ENCODE results near the gene CADPS2.

Gene CADPS2

DNA sequence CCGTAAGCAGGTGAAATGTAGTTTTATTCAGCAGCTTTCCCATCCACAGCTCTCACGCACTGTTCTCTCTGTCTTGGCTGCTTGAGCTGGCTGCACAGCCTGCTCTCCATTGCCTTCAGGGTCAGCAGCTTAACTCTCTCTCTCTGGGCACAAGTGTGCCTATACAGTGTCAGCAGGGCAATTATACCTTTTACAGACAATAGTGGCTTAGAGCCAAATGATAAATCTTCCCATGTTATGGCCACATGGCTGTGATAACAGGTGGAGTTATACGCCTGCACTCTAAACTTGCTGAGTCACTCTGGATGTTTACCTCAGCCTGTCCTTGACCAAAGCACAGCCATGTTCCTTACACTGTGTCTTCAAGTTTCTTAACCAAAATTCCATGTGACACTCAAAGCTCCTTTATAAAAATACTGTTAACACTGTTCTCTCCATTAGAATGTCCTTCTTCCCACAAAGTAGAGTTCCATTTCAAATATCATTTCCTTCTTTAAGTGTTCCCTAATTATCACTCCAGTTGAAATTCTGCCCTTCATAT is 193.4 kb downstream of the CADPS2 start:
- TF ChIP-seq, protein P1, sequence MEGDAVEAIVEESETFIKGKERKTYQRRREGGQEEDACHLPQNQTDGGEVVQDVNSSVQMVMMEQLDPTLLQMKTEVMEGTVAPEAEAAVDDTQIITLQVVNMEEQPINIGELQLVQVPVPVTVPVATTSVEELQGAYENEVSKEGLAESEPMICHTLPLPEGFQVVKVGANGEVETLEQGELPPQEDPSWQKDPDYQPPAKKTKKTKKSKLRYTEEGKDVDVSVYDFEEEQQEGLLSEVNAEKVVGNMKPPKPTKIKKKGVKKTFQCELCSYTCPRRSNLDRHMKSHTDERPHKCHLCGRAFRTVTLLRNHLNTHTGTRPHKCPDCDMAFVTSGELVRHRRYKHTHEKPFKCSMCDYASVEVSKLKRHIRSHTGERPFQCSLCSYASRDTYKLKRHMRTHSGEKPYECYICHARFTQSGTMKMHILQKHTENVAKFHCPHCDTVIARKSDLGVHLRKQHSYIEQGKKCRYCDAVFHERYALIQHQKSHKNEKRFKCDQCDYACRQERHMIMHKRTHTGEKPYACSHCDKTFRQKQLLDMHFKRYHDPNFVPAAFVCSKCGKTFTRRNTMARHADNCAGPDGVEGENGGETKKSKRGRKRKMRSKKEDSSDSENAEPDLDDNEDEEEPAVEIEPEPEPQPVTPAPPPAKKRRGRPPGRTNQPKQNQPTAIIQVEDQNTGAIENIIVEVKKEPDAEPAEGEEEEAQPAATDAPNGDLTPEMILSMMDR (IDR thresholded peaks at IDR 0.05; ENCODE audit: low read depth, low read length, missing control alignments), result no peak
- DNase-seq (ENCODE audit: extremely low read depth, low read depth), result no peak
- H3K4me3 ChIP-seq (replicated peaks; ENCODE audit: low read depth, low read length), result no peak overlapping the region

DNA sequence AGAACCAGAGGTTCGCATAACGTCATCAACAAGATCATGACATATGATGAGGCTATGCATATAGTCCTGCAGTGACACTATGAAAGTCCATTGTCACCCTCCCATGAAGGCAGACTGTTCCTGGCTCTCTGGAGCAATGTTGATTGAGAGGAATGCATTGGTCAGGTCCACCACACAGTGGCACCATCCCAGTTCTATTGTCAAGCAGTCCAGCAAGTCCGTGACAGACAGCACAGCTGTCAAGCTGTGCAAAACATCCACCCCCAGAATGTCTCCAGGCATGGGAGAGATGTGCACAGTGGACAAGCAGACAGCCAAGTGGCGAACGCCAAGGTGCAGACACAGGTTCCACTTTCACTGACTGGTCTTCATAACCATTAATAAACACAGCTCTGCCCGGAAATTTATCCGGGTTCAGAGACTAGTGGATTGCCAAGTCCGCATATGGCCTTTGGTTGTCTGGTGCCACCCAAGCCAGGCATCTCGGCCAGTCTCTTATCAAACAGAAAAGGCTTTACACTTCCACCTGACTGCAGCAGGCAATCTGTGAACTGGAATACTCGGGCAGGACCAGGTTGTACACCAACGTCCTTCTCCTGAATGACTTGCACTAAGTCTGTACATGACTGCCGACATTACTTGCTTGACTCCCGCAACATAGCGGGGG is 194.6 kb downstream of the CADPS2 start:
- TF ChIP-seq, protein P1 (IDR thresholded peaks at IDR 0.05; ENCODE audit: low read depth, low read length, missing control alignments), result no peak
- no peak overlapping the region for H3K4me3 ChIP-seq (replicated peaks; ENCODE audit: low read depth, low read length)
- DNase-seq (ENCODE audit: extremely low read depth, low read depth), result no peak

DNA sequence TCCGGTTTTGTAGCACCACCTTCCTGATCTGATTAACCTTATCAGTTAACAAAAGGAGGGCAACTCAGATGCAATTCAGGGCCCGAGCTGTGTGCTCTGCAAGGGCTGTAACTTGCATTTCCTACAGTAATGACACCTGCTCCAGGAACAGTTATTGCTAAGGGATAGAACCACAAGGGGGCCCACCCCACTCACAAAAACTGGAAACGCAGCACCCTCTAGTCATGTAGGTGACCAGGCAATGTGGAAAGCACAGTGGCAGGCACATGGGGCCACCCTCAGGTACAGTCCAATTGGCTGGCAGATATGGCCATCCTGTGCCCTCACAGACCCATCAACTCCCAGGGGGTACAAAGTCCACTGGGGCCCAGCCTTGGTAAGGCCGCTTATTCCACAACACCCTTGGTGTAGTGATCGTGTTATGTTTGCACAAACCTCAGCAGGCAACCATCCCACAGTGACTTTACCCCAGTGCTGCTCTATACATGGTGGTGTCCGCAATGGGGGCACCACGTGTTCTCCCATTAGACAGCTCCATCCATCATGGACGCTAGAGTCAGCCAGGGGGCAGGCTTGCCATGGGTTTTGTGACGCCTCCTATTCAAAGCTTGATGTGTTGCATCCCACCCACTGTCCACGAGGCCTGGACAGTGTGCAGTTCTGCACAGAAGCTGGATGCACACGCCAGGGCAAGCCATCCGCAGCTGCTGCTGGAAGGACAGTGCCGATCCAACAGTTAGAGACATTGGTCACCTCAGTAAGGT is 196.7 kb downstream of the CADPS2 start:
- no peak for DNase-seq (ENCODE audit: extremely low read depth, low read depth)
- H3K4me3 ChIP-seq (replicated peaks; ENCODE audit: low read depth, low read length), result no peak overlapping the region
- TF ChIP-seq, protein P1 (IDR thresholded peaks at IDR 0.05; ENCODE audit: low read depth, low read length, missing control alignments), result no peak

DNA sequence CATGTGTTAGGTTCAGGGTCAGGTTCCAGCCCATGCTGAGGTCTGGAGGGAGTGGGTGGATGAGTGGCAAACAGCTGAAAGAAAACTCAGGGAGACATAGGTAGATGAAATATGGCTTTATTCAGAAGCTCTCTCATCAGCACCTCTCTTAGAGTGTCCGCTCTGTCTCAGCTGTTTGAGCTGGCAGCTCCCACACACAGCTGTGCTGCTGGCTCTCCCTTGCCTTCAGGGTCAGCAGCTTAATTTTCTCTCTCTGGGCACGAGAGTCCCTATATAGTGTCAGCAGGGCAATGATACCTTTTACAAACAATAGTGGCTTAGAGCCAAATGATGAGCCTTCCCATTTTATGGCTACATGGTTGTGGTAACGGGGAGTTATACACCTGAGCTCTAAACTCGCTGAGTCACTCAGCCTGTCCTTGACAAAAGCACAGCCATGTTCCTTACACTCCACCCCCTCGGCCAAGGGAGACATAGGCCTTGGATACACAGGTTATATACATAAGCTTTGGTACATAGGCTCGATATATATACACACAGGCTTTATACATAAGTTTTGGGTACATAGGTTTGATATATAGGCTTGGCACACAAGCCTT is 197.8 kb downstream of the CADPS2 start:
- TF ChIP-seq, protein P1 (IDR thresholded peaks at IDR 0.05; ENCODE audit: low read depth, low read length, missing control alignments), result no peak
- H3K4me3 ChIP-seq (replicated peaks; ENCODE audit: low read depth, low read length), result no peak overlapping the region

DNA sequence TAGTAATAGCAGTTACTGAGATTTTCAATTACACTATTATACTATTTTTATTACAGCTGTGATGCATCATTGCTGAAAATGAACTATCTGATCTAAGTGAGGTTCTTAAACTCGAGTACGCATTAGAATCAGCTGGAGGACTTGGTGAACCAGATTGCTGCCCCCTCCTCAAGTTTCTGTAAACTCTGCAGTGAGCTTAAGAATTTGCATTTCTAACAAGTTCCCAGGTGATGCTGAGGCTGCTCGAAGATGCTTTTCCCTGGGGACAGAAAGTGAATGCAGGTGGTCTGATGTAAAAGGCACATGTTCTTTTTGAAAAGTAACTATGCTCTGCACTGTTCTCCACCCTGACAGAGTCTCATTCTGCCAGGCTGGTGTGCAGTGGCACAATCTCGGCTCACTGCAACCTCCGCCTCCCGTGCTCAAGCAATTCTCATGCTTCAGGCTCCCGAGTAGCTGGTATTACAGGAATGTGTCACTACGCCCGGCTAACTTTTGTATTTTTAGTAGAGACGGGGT is 199.8 kb downstream of the CADPS2 start:
- TF ChIP-seq, protein P1 (IDR thresholded peaks at IDR 0.05; ENCODE audit: low read depth, low read length, missing control alignments), result no peak
- H3K4me3 ChIP-seq (replicated peaks; ENCODE audit: low read depth, low read length), result no peak overlapping the region
- no peak for DNase-seq (ENCODE audit: extremely low read depth, low read depth)

More for the DNA sequence above, 197.8 kb downstream of the CADPS2 start:
- DNase-seq (ENCODE audit: extremely low read depth, low read depth), result no peak

DNA sequence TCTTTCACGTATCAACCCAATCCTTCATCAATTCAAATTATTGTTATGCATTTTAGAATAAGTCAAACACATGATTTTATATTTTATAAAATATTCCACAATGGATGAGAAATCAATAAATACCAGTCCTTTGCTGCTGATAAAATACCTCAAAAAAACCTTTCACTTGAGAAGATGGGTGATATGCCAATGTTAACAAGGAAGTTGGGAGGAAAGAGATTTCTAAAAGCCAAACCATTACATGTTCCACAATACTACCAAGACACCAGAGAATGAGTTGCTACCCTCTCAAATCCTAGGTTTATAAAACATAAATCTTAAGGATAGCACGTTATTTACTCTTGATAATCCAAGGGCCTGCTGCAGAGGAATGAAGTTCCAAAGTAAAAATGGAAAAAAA is 201.8 kb downstream of the CADPS2 start:
- TF ChIP-seq, protein P1 (IDR thresholded peaks at IDR 0.05; ENCODE audit: low read depth, low read length, missing control alignments), result no peak
- H3K4me3 ChIP-seq (replicated peaks; ENCODE audit: low read depth, low read length), result no peak overlapping the region
- DNase-seq (ENCODE audit: extremely low read depth, low read depth), result no peak
